Astrocyte (in vitro differentiated cells and primary cell): ENCODE data around the gene BMAL1.

Experiments
- EZH2 ChIP-seq: IDR thresholded peaks from 2 replicates; pipeline ENCODE4 v1.6.1; 2012; ENCODE audit warnings: mild to moderate bottlenecking, low read length, inconsistent platforms; ENCODE audit not compliant: insufficient read depth
- TF ChIP-seq, protein P1 (sequence below): IDR thresholded peaks from 2 replicates; pipeline ENCODE4 v1.5.1; 2011; ENCODE audit warnings: low read depth, mild to moderate bottlenecking, inconsistent platforms, low read length, moderate library complexity; ENCODE audit not compliant: insufficient read depth

DNA sequence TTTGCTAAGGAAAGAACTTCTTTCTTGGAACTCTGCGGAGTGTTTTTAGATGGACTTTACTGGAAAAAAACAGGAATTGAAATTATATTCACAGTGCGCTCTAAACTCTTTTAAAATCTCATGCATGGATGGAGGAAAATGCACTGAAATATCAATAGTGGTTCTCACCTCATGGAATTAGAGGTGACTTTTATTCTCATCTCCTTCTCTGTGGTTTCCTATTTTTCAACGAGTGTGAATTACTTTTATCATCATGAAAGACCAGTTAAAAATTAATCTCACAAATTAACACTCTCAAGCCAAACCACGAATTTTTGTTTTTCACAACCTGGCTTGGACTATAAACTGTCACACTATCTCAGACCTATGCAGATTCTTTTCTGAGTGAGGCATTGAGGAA is 16.6 kb downstream of the BMAL1 start:
- TF ChIP-seq, protein P1, sequence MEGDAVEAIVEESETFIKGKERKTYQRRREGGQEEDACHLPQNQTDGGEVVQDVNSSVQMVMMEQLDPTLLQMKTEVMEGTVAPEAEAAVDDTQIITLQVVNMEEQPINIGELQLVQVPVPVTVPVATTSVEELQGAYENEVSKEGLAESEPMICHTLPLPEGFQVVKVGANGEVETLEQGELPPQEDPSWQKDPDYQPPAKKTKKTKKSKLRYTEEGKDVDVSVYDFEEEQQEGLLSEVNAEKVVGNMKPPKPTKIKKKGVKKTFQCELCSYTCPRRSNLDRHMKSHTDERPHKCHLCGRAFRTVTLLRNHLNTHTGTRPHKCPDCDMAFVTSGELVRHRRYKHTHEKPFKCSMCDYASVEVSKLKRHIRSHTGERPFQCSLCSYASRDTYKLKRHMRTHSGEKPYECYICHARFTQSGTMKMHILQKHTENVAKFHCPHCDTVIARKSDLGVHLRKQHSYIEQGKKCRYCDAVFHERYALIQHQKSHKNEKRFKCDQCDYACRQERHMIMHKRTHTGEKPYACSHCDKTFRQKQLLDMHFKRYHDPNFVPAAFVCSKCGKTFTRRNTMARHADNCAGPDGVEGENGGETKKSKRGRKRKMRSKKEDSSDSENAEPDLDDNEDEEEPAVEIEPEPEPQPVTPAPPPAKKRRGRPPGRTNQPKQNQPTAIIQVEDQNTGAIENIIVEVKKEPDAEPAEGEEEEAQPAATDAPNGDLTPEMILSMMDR, result no peak
- no peak for TF ChIP-seq EZH2
